DOHH2 (cell line): ENCODE data around the gene ATP2A3.

Source experiments
- H3F3A ChIP-seq: fragments of 200-600 bp; sonication (generic), shearing (Covaris generic); 2 replicates; pipeline ENCODE4 v1.6.0; 2016; ENCODE audit warnings: antibody characterized with exemption, mild to moderate bottlenecking; ENCODE audit not compliant: control insufficient read depth, insufficient read depth
- H3K27ac ChIP-seq: fragments of 200-600 bp; sonication (generic); 2 replicates; pipeline ENCODE4 v1.5.1; 2014; ENCODE audit warnings: low read depth, mild to moderate bottlenecking, low read length, moderate library complexity
- H3K27me3 ChIP-seq: fragments of 200-600 bp; sonication (generic); 2 replicates; pipeline ENCODE4 v1.6.1; 2014; ENCODE audit warnings: mild to moderate bottlenecking, low read length, mixed read lengths; ENCODE audit not compliant: control insufficient read depth
- H3K36me3 ChIP-seq: fragments of 200-600 bp; sonication (generic); 2 replicates; pipeline ENCODE4 v1.6.1; 2014; ENCODE audit warnings: mild to moderate bottlenecking, low read length, moderate library complexity, mixed read lengths; ENCODE audit not compliant: control insufficient read depth
- H3K4me1 ChIP-seq: fragments of 200-600 bp; sonication (generic); 2 replicates; pipeline ENCODE4 v1.6.1; 2014; ENCODE audit warnings: mild to moderate bottlenecking, low read length, mixed read lengths; ENCODE audit not compliant: control insufficient read depth
- H3K4me2 ChIP-seq: fragments of 200-600 bp; sonication (generic); 2 replicates; pipeline ENCODE4 v1.6.0; 2014; ENCODE audit warnings: mild to moderate bottlenecking, low read length, moderate library complexity
- H3K4me3 ChIP-seq: fragments of 200-600 bp; sonication (generic); 2 replicates; pipeline ENCODE4 v1.5.1; 2014; ENCODE audit warnings: mild to moderate bottlenecking, low read length, mixed read lengths
- H3K79me2 ChIP-seq: fragments of 200-600 bp; sonication (generic); 2 replicates; pipeline ENCODE4 v1.6.1; 2014; ENCODE audit warnings: mild to moderate bottlenecking, low read length, mixed read lengths; ENCODE audit not compliant: control insufficient read depth
- H3K9me2 ChIP-seq: fragments of 200-600 bp; sonication (generic); replicated peaks from 2 replicates; pipeline ENCODE4 v1.6.1; 2014; ENCODE audit warnings: mild to moderate bottlenecking, low read length, mixed read lengths; ENCODE audit not compliant: control insufficient read depth
- H3K9me3 ChIP-seq: fragments of 200-600 bp; sonication (generic); 2 replicates; pipeline ENCODE4 v1.6.1; 2014; ENCODE audit warnings: antibody characterized with exemption, low read length, mixed read lengths; ENCODE audit not compliant: control insufficient read depth, insufficient read depth
- H4K20me1 ChIP-seq: fragments of 200-600 bp; sonication (generic); 2 replicates; pipeline ENCODE4 v1.6.0; 2014; ENCODE audit warnings: low read depth, mild to moderate bottlenecking, antibody characterized with exemption, low read length, moderate library complexity; ENCODE audit not compliant: control insufficient read depth, insufficient read depth
- CTCF ChIP-seq: fragments of 200-600 bp; sonication (generic); IDR thresholded peaks from one replicate; pipeline ENCODE4 v1.5.1; 2014; ENCODE audit warnings: antibody characterized with exemption, mild to moderate bottlenecking, low read depth, low read length; ENCODE audit not compliant: poor library complexity, severe bottlenecking
- EZH2phosphoT487 ChIP-seq: fragments of 200-600 bp; sonication (generic); IDR thresholded peaks from 2 replicates; pipeline ENCODE4 v1.6.1; 2017; ENCODE audit warnings: borderline replicate concordance, mild to moderate bottlenecking, antibody characterized with exemption, low read length, moderate library complexity, mixed read lengths

The ATP2A3 gene

GRCh38 chr17:4001048-4001590 is 36.9 kb upstream of the ATP2A3 start:
- H3K4me2 ChIP-seq: no peak overlapping the region
- no peaks in the 10 kb centered on the region for H3K9me3 ChIP-seq
- peaks cover 10% of the 10 kb centered on the region; the same call in 1 of the 2 replicates for H3K36me3 ChIP-seq
- no peak overlapping the region for H3K27ac ChIP-seq
- H3K79me2 ChIP-seq: no peaks in the 10 kb centered on the region
- no peaks in the 10 kb centered on the region for H3F3A ChIP-seq
- no peaks in the 10 kb centered on the region for H3K9me2 ChIP-seq
- TF ChIP-seq EZH2phosphoT487 (no peak), CTCF (no peak)
- H3K4me1 ChIP-seq: peaks cover 21% of the 10 kb centered on the region
- H4K20me1 ChIP-seq: no peaks in the 10 kb centered on the region
- H3K27me3 ChIP-seq: no peaks in the 10 kb centered on the region
- H3K4me3 ChIP-seq: no peak overlapping the region

GRCh38 chr17:3998436-3998835 is 34.2 kb upstream of the ATP2A3 start:
- Histone ChIP-seq H3K27me3 (peaks cover 4% of the 10 kb centered on the region; the same call in 1 of the 2 replicates), H3K79me2 (no peaks in the 10 kb centered on the region), H3K27ac (no peak overlapping the region), H3K4me3 (no peak overlapping the region), H3K9me3 (peaks cover 6% of the 10 kb centered on the region; the same call in 1 of the 2 replicates), H4K20me1 (no peaks in the 10 kb centered on the region), H3K4me2 (no peak overlapping the region), H3F3A (no peaks in the 10 kb centered on the region), H3K4me1 (peaks cover 11% of the 10 kb centered on the region), H3K36me3 (no peaks in the 10 kb centered on the region), H3K9me2 (no peaks in the 10 kb centered on the region)
- no peak for TF ChIP-seq CTCF
- TF ChIP-seq EZH2phosphoT487: no peak

- Histone ChIP-seq H3K27ac (no peak overlapping the region), H3K27me3 (peaks cover 4% of the 10 kb centered on the region; the same call in 1 of the 2 replicates), H4K20me1 (no peaks in the 10 kb centered on the region), H3K79me2 (no peaks in the 10 kb centered on the region), H3K4me2 (no peak overlapping the region), H3K4me3 (no peak overlapping the region), H3F3A (no peaks in the 10 kb centered on the region), H3K9me2 (no peaks in the 10 kb centered on the region), H3K4me1 (no peaks in the 10 kb centered on the region), H3K36me3 (no peaks in the 10 kb centered on the region), H3K9me3 (peaks cover 6% of the 10 kb centered on the region; the same call in 1 of the 2 replicates)
- TF ChIP-seq EZH2phosphoT487 (no peak), CTCF (no peak)
These were observed 30.8 kb upstream of the ATP2A3 start for GRCh38 chr17:3995067-3995466.
